ENCODE data around the gene OCIAD2.
"Not testable (repeated sequence)": the region's sequence is repeated elsewhere in the genome, so short reads cannot be mapped to it uniquely, and the experiment has no call there.

OCIAD2 gene
- 36.8 to 71.4 (median 63.5) reads per million in 4 experiments for total RNA-seq

DNA sequence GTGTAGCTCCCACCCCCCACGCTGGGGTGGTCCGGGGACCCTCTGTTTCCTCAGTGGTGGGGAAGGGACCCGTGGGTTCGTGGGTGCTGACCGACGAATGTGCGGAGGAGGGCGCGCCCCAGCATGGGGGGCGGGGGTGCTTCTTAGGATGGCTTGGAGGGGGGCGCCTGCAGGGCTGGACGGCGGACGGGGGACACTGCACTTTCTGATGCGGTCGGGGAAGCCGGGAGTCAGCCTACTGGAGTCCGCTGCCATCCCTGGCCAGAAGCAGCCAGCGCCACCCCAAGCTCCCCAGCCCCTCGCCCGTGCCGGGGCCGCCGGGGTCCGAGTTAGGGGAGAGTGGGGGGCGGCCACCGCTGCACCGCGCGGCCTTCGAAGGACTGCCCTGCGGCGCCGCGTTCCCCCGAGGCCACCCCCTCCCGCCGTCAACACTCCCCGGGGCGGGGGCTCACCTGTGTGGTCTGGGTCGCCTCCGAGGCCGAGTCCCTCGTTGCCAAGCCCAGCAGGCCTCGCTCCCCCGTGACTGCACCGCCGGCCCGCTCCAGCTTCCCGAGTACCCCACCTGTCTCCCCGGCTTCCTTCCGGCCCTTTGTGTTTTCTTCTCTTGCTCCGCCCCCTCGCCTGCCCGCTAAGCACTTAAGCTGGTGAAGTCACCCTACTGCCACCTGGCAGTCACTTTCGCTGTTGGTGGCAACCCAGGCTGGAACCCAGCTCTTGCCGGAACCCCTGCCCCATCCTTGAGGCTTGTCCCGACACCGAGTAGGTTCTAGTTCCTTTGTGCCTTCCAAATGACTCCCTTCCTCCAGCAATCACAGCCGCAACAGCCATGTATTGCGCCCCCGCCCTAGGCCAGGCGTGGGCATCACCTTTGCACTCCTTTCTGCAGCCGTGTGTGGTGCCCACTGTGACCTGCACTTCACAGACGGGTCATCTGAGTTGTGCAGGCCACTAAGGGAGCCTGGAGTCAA is at the start of gene OCIAD2:
Gene OCIAD2 (minus strand): TSS at position 569 of the 968 bp plus-strand sequence. CDS start 2,225 bp downstream, outside the sequence.
- peak; percentile 67 for DNase-seq

GRCh38 chr4:48954314-48954713 is 47.7 kb upstream of the OCIAD2 start:
- no peak for DNase-seq

GRCh38 chr4:48949518-48950219 is 43.1 kb upstream of the OCIAD2 start:
- DNase-seq, result no peak

GRCh38 chr4:48949086-48949485 is 42.5 kb upstream of the OCIAD2 start:
- DNase-seq, result no peak

DNA sequence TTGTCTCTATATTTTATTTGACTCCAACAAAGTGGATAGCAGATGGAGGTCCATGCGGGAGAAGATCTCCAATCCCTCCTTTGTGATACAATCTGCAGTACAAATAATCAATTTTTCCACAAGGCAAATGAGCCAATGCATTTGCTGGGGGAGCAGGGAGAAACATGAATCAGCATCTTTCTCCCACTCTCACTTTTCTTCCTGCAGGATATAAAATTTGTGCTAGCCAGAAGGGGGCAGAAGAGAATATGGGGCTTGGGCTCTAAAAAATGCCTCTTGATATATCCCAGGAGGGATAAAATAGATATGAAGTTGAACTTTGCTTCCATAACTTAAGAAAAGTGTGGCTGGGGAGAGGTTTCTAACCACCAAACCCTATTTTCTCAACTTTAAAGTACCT is 41.2 kb upstream of the OCIAD2 start:
- DNase-seq, result no peak

DNA sequence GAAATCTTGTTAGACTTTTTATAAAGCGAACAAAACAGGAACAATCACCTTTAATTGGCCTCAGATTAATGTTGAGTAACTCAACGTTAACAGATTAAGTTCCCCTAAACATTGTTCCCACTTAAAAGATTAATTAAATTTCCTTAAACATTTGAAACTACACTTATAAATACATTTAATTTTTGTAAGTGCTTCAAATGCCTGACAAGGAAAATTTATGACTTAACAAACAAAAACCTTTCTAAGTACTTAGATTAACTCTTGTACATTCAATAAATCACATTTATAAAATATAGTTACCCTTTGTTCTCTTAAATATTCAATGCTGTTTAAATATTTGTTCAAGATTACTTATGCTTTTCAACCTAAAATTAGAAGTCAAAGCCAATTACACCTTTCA is 39.4 kb upstream of the OCIAD2 start:
- DNase-seq, result no peak

GRCh38 chr4:48944756-48945241 is 38.2 kb upstream of the OCIAD2 start:
- DNase-seq, result peak; percentile 20

- no peak for DNase-seq
Observed at GRCh38 chr4:48944252-48944651, 37.7 kb upstream of the OCIAD2 start.

GRCh38 chr4:48943387-48943786 is 36.8 kb upstream of the OCIAD2 start:
- no peak for DNase-seq

DNA sequence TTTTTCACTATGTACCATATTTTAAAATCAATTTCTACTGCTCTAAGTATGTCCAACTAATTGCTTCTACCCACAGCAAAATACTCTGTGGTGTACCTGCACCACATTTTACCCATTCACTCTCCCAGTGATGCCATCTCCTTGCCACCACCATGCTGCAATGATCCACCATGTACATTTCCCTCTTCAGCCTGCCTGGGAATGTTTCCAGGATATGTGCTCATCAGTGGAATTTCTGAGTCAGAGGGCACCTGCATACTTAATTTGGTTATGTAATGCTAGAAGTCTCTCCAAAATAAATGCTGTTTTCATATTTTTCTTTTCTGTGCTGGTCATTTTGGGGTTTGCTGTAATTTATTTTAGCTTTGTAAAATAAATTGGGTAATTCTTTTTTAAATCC is 33.2 kb upstream of the OCIAD2 start:
- no peak for DNase-seq

DNA sequence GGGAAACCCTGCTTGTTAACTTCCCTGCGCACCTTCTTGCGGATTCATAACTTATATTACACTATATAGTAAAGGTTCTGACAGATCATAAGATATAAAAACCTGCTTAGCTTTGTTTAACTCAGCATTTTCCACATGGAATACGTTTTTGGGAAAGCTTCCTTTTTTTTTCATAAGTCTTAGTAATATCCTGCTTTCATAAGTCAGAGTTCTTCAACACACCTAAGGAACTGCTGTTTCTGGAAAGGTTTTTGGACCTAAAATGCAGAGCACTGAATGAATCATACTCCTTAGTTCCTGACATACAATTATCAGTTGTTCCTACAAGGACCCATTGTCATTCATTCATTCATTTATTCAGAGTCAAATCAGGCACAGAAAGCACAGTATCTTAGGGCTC is 32.3 kb upstream of the OCIAD2 start:
- no peak for DNase-seq

GRCh38 chr4:48937033-48937432 is 30.5 kb upstream of the OCIAD2 start:
- no peak for DNase-seq

GRCh38 chr4:48931459-48931858 is 24.9 kb upstream of the OCIAD2 start:
- DNase-seq, result no peak

- no peak for DNase-seq
Observed at GRCh38 chr4:48930654-48931053, 24.1 kb upstream of the OCIAD2 start.

DNA sequence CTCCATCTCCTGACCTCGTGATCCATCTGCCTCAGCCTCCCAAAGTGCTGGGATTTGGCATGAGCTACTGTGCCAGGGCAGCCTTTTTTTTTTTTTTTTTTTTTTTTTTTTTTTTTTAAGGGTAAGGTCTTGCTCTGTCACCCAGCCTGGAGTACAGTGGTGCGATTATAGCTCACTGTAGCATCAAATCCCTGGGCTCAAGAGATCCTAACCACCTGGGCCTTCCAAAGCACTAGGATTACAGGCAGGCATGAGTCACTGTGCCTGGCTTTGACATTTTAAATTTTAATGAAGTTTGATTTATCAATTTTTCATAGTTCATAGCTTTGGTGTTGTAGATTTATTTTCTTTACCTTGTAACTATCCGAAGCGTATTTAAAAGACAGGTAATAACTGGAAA is 17.8 kb upstream of the OCIAD2 start:
- DNase-seq, result no peak

DNA sequence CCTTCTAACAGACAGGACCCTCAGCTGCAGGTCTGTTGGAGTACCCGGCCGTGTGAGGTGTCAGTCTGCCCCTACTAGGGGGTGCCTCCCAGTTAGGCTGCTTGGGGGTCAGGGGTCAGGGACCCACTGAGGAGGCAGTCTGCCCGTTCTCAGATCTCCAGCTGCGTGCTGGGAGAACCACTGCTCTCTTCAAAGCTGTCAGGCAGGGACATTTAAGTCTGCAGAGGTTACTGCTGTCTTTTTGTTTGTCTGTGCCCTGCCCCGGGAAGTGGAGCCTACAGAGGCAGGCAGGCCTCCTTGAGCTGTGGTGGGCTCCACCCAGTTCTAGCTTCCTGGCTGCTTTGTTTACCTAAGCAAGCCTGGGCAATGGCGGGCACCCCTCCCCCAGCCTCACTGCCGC is 16.5 kb upstream of the OCIAD2 start:
- not testable (repeated sequence) for DNase-seq

DNA sequence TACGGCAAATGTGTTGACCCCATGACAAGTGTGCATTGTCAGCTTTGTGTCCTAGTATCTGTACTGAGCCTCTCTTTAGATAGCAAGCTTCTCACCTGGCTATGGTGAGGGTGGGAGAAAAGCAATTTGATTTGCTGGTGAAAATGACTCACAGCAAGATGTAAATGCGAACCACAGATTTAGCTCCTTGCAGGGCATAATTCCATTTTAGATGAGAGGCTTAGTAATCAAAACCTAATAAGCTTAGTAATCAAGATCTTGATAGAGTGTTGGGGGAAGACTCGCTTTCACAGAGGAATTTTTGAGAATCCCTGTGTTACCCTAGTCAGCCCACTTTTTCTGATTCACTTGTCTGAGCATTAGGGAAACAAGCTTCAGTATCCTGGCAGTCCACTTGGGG is 7.7 kb upstream of the OCIAD2 start:
- DNase-seq, result no peak

- DNase-seq, result no peak
Observed at GRCh38 chr4:48913346-48913745, 6.8 kb upstream of the OCIAD2 start.

- no peak for DNase-seq
Observed at GRCh38 chr4:48912349-48912748, 5.8 kb upstream of the OCIAD2 start.

GRCh38 chr4:48910511-48910910 is 3.9 kb upstream of the OCIAD2 start:
- DNase-seq, result no peak

GRCh38 chr4:48909697-48910096 is 3.1 kb upstream of the OCIAD2 start:
- no peak for DNase-seq

DNA sequence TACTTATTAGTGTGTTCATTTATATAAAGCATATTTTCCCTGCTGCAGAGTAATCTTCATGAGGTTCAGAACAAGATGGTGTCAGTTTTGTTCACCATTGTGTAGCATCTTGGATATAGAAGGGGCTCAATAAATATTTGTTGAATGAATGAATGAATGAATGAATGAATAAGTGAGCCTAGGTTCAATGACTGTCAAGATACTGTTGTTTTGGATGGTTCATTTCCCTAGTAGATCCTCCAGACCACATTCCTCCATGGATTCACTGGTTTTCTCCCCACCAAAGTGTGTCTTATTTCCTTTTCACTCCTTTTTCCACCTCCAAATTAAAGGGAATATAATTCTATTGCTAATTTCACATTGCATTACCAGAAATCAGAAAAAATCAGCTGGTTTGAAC is 2.1 kb upstream of the OCIAD2 start:
- no peak for DNase-seq

DNA sequence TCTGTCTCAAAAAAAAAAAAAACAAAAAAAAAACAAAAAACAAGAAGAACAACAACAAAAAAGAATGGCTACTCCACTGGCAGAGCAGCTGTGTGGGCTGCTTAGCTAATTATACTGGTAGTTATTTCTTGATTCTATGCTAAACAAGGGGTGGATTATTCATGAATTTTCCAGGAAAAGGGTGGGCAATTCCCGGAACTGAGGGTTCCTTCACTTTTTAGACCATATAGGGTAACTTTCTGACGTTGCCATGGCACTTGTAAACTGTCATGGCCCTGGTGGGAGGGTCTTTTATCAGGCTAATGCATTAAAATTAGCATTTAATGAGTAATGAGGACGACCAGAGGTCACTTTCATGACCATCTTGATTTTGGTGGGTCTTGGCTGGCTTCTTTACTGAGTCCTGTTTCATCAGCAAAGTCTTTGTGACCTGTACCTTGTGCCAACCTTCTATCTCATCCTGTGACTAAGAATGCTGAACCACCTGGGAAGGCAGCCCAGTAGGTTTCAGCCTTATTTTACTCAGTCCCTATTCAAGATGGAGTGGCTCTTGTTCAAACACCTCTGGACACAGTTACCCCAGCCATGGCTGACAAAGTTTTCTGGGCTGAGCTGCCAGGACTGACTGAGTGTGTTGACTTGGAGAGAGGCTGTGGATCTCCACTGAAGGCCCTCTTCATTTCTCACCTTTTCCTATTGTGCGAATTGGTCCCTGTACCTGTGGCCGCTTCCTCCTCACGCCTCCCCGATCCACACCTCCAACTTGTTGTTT is 1.3 kb upstream of the OCIAD2 start:
- DNase-seq, result no peak
